ENCODE measurements around the gene SAMD9L. TPM values are rescaled to one million over a fixed set of nuclear protein-coding genes. Genes with fewer than 3 reads are reported as not detected.

Gene SAMD9L
- polyA plus RNA-seq, 1 donor from 2014 or later: not detected

GRCh38 chr7:93175219-93175618 is 27.0 kb upstream of the SAMD9L start:
- Histone ChIP-seq H3K4me2 (ENCODE audit: low read length) (no peak overlapping the region), H3K9ac (ENCODE audit: low read length) (no peak overlapping the region), H3K36me3 (ENCODE audit: insufficient read depth, low read length) (no peaks in the 10 kb centered on the region), H3F3A (ENCODE audit: insufficient read depth, low read length, poor library complexity, severe bottlenecking) (no peaks in the 10 kb centered on the region), H3K27me3 (ENCODE audit: insufficient read depth, low read depth, low read length) (no peaks in the 10 kb centered on the region), H3K27ac (ENCODE audit: low read length) (no peak overlapping the region), H3K9me2 (ENCODE audit: insufficient read depth, low read length) (no peaks in the 10 kb centered on the region), H3K9me3 (ENCODE audit: low read length) (peaks cover 3% of the 10 kb centered on the region), H4K20me1 (ENCODE audit: insufficient read depth) (no peaks in the 10 kb centered on the region), H3K4me3 (ENCODE audit: low read length) (no peak overlapping the region), H2AFZ (ENCODE audit: low read depth, low read length) (no peak overlapping the region), H3K79me2 (replicated peaks; ENCODE audit: insufficient read depth, low read length) (no peaks in the 10 kb centered on the region)
- TF ChIP-seq CTCF (IDR thresholded peaks at IDR 0.05; ENCODE audit: poor library complexity, severe bottlenecking): no peak
- TF ChIP-seq MXI1 (conservative IDR thresholded peaks at IDR 0.05; ENCODE audit: poor library complexity, severe bottlenecking): no peak

- Histone ChIP-seq H3K9ac (ENCODE audit: low read length) (no peak overlapping the region), H3K9me2 (ENCODE audit: insufficient read depth, low read length) (no peaks in the 10 kb centered on the region)
- no peak for TF ChIP-seq EZH2 (IDR thresholded peaks at IDR 0.05; ENCODE audit: borderline replicate concordance, insufficient read depth, low read length, poor library complexity, severe bottlenecking)
- no peak for TF ChIP-seq MXI1 (conservative IDR thresholded peaks at IDR 0.05; ENCODE audit: poor library complexity, severe bottlenecking)
- no peak for TF ChIP-seq SMC3 (conservative IDR thresholded peaks at IDR 0.05; ENCODE audit: poor library complexity)
- TF ChIP-seq REST (IDR thresholded peaks at IDR 0.05; ENCODE audit: borderline replicate concordance): no peak
- no peak for TF ChIP-seq POLR2AphosphoS5 (IDR thresholded peaks at IDR 0.05)
- no peak for TF ChIP-seq EP300 (conservative IDR thresholded peaks at IDR 0.05; ENCODE audit: poor library complexity, severe bottlenecking)
- no peak for TF ChIP-seq CTCF (IDR thresholded peaks at IDR 0.05; ENCODE audit: poor library complexity, severe bottlenecking)
- no peak for TF ChIP-seq TAF1 (IDR thresholded peaks at IDR 0.05; ENCODE audit: low read depth)
- no peak for TF ChIP-seq RAD21 (conservative IDR thresholded peaks at IDR 0.05)
Observed at GRCh38 chr7:93172683-93173082, 24.5 kb upstream of the SAMD9L start.

More at GRCh38 chr7:93172683-93173082, 24.5 kb upstream of the SAMD9L start:
- H2AFZ ChIP-seq (ENCODE audit: low read depth, low read length): no peak overlapping the region
- H3F3A ChIP-seq (ENCODE audit: insufficient read depth, low read length, poor library complexity, severe bottlenecking): no peaks in the 10 kb centered on the region
- H3K27me3 ChIP-seq (ENCODE audit: insufficient read depth, low read depth, low read length): no peaks in the 10 kb centered on the region
- H3K36me3 ChIP-seq (ENCODE audit: insufficient read depth, low read length): no peaks in the 10 kb centered on the region
- H3K27ac ChIP-seq (ENCODE audit: low read length): no peak overlapping the region
- H4K20me1 ChIP-seq (ENCODE audit: insufficient read depth): no peaks in the 10 kb centered on the region
- H3K79me2 ChIP-seq (replicated peaks; ENCODE audit: insufficient read depth, low read length): no peaks in the 10 kb centered on the region
- H3K4me3 ChIP-seq (ENCODE audit: low read length): no peak overlapping the region
- peaks cover 3% of the 10 kb centered on the region for H3K9me3 ChIP-seq (ENCODE audit: low read length)
- no peak overlapping the region for H3K4me2 ChIP-seq (ENCODE audit: low read length)

Measured in neural cell (in vitro differentiated cells).